Left renal cortex interstitium (tissue), 4 donors: ENCODE measurements around the gene LY6G5C. TPM values are rescaled to one million over a fixed set of nuclear protein-coding genes. Genes with fewer than 3 reads are reported as not detected.
A peak's percentile ranks its signal among the peaks of the same experiment; 100 is the strongest.

Experiments
- DNase-seq, 4 donors: peaks; one replicate each; pipeline ENCODE4 v3.0.0-alpha.2; 2013; ENCODE audit warnings: low read depth in 4 of 4, low spot score in 2 of 4, missing footprints in 1 of 4
- polyA plus RNA-seq, 4 donors: library from polyadenylated mRNA; unstranded; fragments of 120-200 nt; gene quantifications; one replicate each; pipeline ENCODE4 v1.2.1, GENCODE V29; 2013; ENCODE audit not compliant: insufficient read length in 4 of 4

LY6G5C gene
- 1 to 10 TPM; 2.4 to 5.6 (median 3.0) TPM for polyA plus RNA-seq

- peak in 2 of 4 donors; percentile 67 to 80 for DNase-seq
These were observed at the start of gene LY6G5C for GRCh38 chr6:31680226-31681134. Gene LY6G5C (minus strand): TSS chr6:31681067. CDS start chr6:31680373, 694 bp downstream.

GRCh38 chr6:31729979-31730630, 49.2 kb upstream of the LY6G5C start:
- peak in 3 of 4 donors; percentile 87 to 89 (median 87) for DNase-seq

GRCh38 chr6:31729515-31729978, 48.7 kb upstream of the LY6G5C start:
- peak in 3 of 4 donors; percentile 88 to 93 (median 89) for DNase-seq

GRCh38 chr6:31728767-31729514, 48.1 kb upstream of the LY6G5C start, which contains the start of gene DDAH2:
Gene DDAH2 (minus strand): TSS chr6:31729299. CDS start chr6:31729161, 138 bp downstream.
- no peak for DNase-seq

- DNase-seq = no peak
These were observed 47.1 kb upstream of the LY6G5C start for GRCh38 chr6:31727717-31728671.

- DNase-seq = no peak
These were observed 46.3 kb upstream of the LY6G5C start for GRCh38 chr6:31727034-31727716.

- DNase-seq = no peak
These were observed 44.9 kb upstream of the LY6G5C start for GRCh38 chr6:31725502-31726350.

- DNase-seq = no peak
These were observed 43.3 kb upstream of the LY6G5C start for GRCh38 chr6:31723980-31724691.

- no peak for DNase-seq
These were observed 42.5 kb upstream of the LY6G5C start, which contains the start of gene MPIG6B for GRCh38 chr6:31723245-31723979. Gene MPIG6B (plus strand): TSS chr6:31723373. CDS start chr6:31723384, 11 bp downstream.

GRCh38 chr6:31722173-31722572, 41.3 kb upstream of the LY6G5C start:
- no peak for DNase-seq

GRCh38 chr6:31721351-31722020, 40.6 kb upstream of the LY6G5C start, which contains the start of gene LY6G6C:
Gene LY6G6C (minus strand): TSS chr6:31721746. CDS start chr6:31721679, 67 bp downstream.
- DNase-seq = no peak

GRCh38 chr6:31720196-31720770, 39.4 kb upstream of the LY6G5C start:
- no peak for DNase-seq

GRCh38 chr6:31719001-31719400, 38.1 kb upstream of the LY6G5C start:
- no peak for DNase-seq

GRCh38 chr6:31718265-31718664, 37.4 kb upstream of the LY6G5C start:
- no peak for DNase-seq

GRCh38 chr6:31717499-31718222, 36.8 kb upstream of the LY6G5C start:
- DNase-seq = no peak
